Gastrocnemius medialis (tissue), 4 donors: ENCODE results near the gene VIT. TPM values are rescaled to one million over a fixed set of nuclear protein-coding genes. Genes with fewer than 3 reads are reported as not detected.

Source experiments
- ATAC-seq, 2 donors: fragments of 150-250 bp; one replicate each; pipeline ENCODE4 v1.9.1; 2016
- DNase-seq, 2 donors: peaks; one replicate each; pipeline ENCODE4 v3.0.0-alpha.2; 2019
- H3K27ac ChIP-seq, 4 donors: fragments of 200-600 bp; sonication (generic); 1 replicate in 1 of 4; 2 replicates in 3 of 4; pipeline ENCODE4 v1.5.1; 2016 to 2018; ENCODE audit warnings: mild to moderate bottlenecking in 2 of 4, moderate library complexity in 1 of 4
- H3K27me3 ChIP-seq, 3 donors: fragments of 200-600 bp; sonication (generic) in 2 of 3; 1 replicate in 1 of 3; 2 replicates in 2 of 3; pipeline versions ENCODE4 v1.5.1 to v1.6.0; 2016 to 2019; ENCODE audit warnings: mild to moderate bottlenecking in 1 of 3, moderate library complexity in 1 of 3
- H3K36me3 ChIP-seq, 2 donors: fragments of 200-600 bp; sonication (generic) in 1 of 2; one replicate each; pipeline ENCODE4 v1.5.1; 2017 to 2018
- H3K4me1 ChIP-seq, 2 donors: fragments of 200-600 bp; sonication (generic) in 1 of 2; one replicate each; pipeline ENCODE4 v1.5.1; 2016 to 2017; ENCODE audit warnings: mild to moderate bottlenecking in 2 of 2
- H3K4me3 ChIP-seq, 4 donors: fragments of 200-600 bp; sonication (generic) in 3 of 4; 1 replicate in 1 of 4; 2 replicates in 3 of 4; pipeline ENCODE4 v1.5.1; 2016 to 2019; ENCODE audit warnings: mild to moderate bottlenecking in 2 of 4
- H3K9me3 ChIP-seq, 3 donors: fragments of 200-600 bp; sonication (generic) in 2 of 3; 1 replicate in 1 of 3; 2 replicates in 2 of 3; pipeline ENCODE4 v1.5.1; 2016 to 2019
- CTCF ChIP-seq, 5 experiments: fragments of 450-650 bp in 3 of 5; fragments of 200-600 bp in 2 of 5; sonication (generic) in 2 of 5; IDR thresholded peaks in 4 of 5; conservative IDR thresholded peaks in 1 of 5; 1 replicate in 4 of 5; 2 replicates in 1 of 5; pipeline ENCODE4 v1.5.1; 2016 to 2019; ENCODE audit warnings: antibody characterized with exemption in 5 of 5, mild to moderate bottlenecking in 3 of 5, moderate library complexity in 3 of 5
- POLR2A ChIP-seq, 2 donors: fragments of 450-650 bp; IDR thresholded peaks; one replicate each; pipeline ENCODE4 v1.6.1; 2017; ENCODE audit warnings: antibody characterized with exemption in 2 of 2, mild to moderate bottlenecking in 2 of 2, moderate library complexity in 2 of 2
- in situ Hi-C, 4 donors: fragments of 200-750 bp; cut with MboI; loops; one replicate each; pipeline versions ENCODE4 v1.15.0 to v1.8.0; 2017; ENCODE audit warnings: low sequenced_read_pairs in 4 of 4
- intact Hi-C: fragments of 100-400 bp; cut with DNase I; formaldehyde crosslinking; loops from one replicate; pipeline ENCODE4 v1.15.1; 2023; ENCODE audit warnings: low total_unique reads
- total RNA-seq, 4 donors: library from RNA; depleted of rRNA; stranded (reverse); fragments of >200 nt; gene quantifications; one replicate each; pipeline versions ENCODE4 v1.1.0 to v1.2.3, GENCODE V29; 2016

VIT gene
- total RNA-seq, 4 donors from 2014 or later: 14.4 to 27.3 (median 17.6) TPM

GRCh38 chr2:36716111-36716510 lies 19.6 kb downstream of the VIT start:
- H3K36me3 ChIP-seq: no peaks in the 10 kb centered on the region
- no peak for ATAC-seq
- intact Hi-C loops: no loop called here
- no peaks in the 10 kb centered on the region for H3K9me3 ChIP-seq
- TF ChIP-seq POLR2A (IDR thresholded peaks at IDR 0.05) (no peak), CTCF (IDR thresholded peaks at IDR 0.05 in 4 of 5, conservative IDR thresholded peaks at IDR 0.05 in 1 of 5) (no peak)
- no peaks in the 10 kb centered on the region for H3K27me3 ChIP-seq
- DNase-seq: no peak
- in situ Hi-C loops: no loop called here
- H3K4me3 ChIP-seq: no peak overlapping the region
- no peaks in the 10 kb centered on the region for H3K4me1 ChIP-seq
- no peak overlapping the region for H3K27ac ChIP-seq

GRCh38 chr2:36717603-36718266 lies 21.2 kb downstream of the VIT start:
- intact Hi-C loops (no loop called here), in situ Hi-C loops (no loop called here)
- H3K4me1 ChIP-seq: no peaks in the 10 kb centered on the region
- TF ChIP-seq CTCF (IDR thresholded peaks at IDR 0.05 in 4 of 5, conservative IDR thresholded peaks at IDR 0.05 in 1 of 5) (no peak), POLR2A (IDR thresholded peaks at IDR 0.05) (no peak)
- no peaks in the 10 kb centered on the region for H3K27me3 ChIP-seq
- no peaks in the 10 kb centered on the region for H3K9me3 ChIP-seq
- ATAC-seq (no peak), DNase-seq (no peak)
- H3K36me3 ChIP-seq: no peaks in the 10 kb centered on the region
- no peak overlapping the region for H3K27ac ChIP-seq
- no peak overlapping the region for H3K4me3 ChIP-seq

- intact Hi-C loops (no loop called here), in situ Hi-C loops (no loop called here)
- H3K36me3 ChIP-seq: no peaks in the 10 kb centered on the region
- no peaks in the 10 kb centered on the region for H3K9me3 ChIP-seq
- no peak for DNase-seq
- no peaks in the 10 kb centered on the region for H3K4me1 ChIP-seq
- TF ChIP-seq CTCF (IDR thresholded peaks at IDR 0.05 in 4 of 5, conservative IDR thresholded peaks at IDR 0.05 in 1 of 5) (no peak), POLR2A (IDR thresholded peaks at IDR 0.05) (no peak)
- no peaks in the 10 kb centered on the region for H3K27me3 ChIP-seq
- H3K27ac ChIP-seq: no peak overlapping the region
- ATAC-seq: no peak
- H3K4me3 ChIP-seq: no peak overlapping the region
Measured at GRCh38 chr2:36727550-36727949, 31.0 kb downstream of the VIT start.

DNA sequence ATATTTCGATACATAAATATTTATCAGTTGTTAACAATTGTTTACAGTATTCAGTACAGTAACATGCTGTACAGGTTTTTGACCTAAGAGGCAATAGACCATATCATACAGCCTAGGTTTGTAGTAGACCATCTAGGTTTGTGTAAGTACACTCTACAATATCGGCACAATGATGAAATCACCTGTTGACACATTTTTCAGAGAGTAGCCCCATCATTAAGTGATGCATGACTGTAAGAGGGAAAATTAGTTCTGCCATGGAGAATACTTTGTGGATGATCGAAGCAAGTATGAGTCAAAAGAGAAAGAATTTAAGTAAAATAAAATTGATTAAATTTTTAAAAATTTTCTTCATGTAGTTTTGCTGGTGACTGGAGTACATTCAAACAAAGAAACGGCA lies 32.6 kb downstream of the VIT start:
- ATAC-seq (no peak), DNase-seq (no peak)
- no peaks in the 10 kb centered on the region for H3K4me1 ChIP-seq
- H3K27me3 ChIP-seq: no peaks in the 10 kb centered on the region
- H3K9me3 ChIP-seq: no peaks in the 10 kb centered on the region
- TF ChIP-seq CTCF (IDR thresholded peaks at IDR 0.05 in 4 of 5, conservative IDR thresholded peaks at IDR 0.05 in 1 of 5) (no peak), POLR2A (IDR thresholded peaks at IDR 0.05) (no peak)
- no peak overlapping the region for H3K4me3 ChIP-seq
- intact Hi-C loops: no loop called here
- in situ Hi-C loops: no loop called here
- H3K36me3 ChIP-seq: no peaks in the 10 kb centered on the region
- H3K27ac ChIP-seq: no peak overlapping the region
